Cardiac muscle cell (in vitro differentiated cells and primary cell): ENCODE measurements around the gene PKD1. TPM values are rescaled to one million over a fixed set of nuclear protein-coding genes. Genes with fewer than 3 reads are reported as not detected.
A peak's percentile ranks its signal among the peaks of the same experiment; 100 is the strongest.

Source experiments
- DNase-seq, 2 donors: peaks; one replicate each; pipeline versions ENCODE4 v3.0.0 to v3.0.0-alpha.2; 2010 to 2017; ENCODE audit warnings: low read depth in 1 of 2, low spot score in 1 of 2
- H3K27ac ChIP-seq: fragments of 200-600 bp; sonication (generic); 2 replicates; pipeline ENCODE4 v1.5.1; 2016
- H3K27me3 ChIP-seq: fragments of 200-600 bp; sonication (generic); 2 replicates; pipeline ENCODE4 v1.6.0; 2016; ENCODE audit warnings: control low read depth
- H3K36me3 ChIP-seq: fragments of 200-600 bp; sonication (generic); 2 replicates; pipeline ENCODE4 v1.5.1; 2016; ENCODE audit warnings: control low read depth
- H3K4me1 ChIP-seq: fragments of 200-600 bp; sonication (generic); 2 replicates; pipeline ENCODE4 v1.8.1; 2017; ENCODE audit warnings: low read depth, mild to moderate bottlenecking, mixed run types
- H3K4me3 ChIP-seq: fragments of 200-600 bp; sonication (generic); 2 replicates; pipeline ENCODE4 v1.5.1; 2016; ENCODE audit warnings: mild to moderate bottlenecking
- H3K9me3 ChIP-seq: fragments of 200-600 bp; sonication (generic); 2 replicates; pipeline ENCODE4 v1.5.1; 2017; ENCODE audit warnings: low read depth, mild to moderate bottlenecking, control low read depth
- CTCF ChIP-seq: IDR thresholded peaks from 2 replicates; pipeline ENCODE4 v1.5.1; 2012; ENCODE audit warnings: low read depth, mild to moderate bottlenecking, low read length
- polyA plus RNA-seq: library from polyadenylated mRNA; unstranded; fragments of >200 nt; fragmentation: Nextera tagmentation; extraction: Ambion mirVana; gene quantifications from 2 replicates; pipeline ENCODE4 v1.2.1, GENCODE V29; 2016
- total RNA-seq: library from RNA; depleted of rRNA; stranded (reverse); fragments of >200 nt; gene quantifications from 2 replicates; pipeline ENCODE4 v1.2.3, GENCODE V29; 2016

Gene PKD1
- total and polyA plus RNA-seq, 2 experiments from 2014 or later = 49.9 to 206 TPM

- Histone ChIP-seq H3K36me3 (peaks cover 10% of the 10 kb centered on the region), H3K4me3 (no peak overlapping the region), H3K27me3 (no peaks in the 10 kb centered on the region), H3K4me1 (no peaks in the 10 kb centered on the region), H3K9me3 (no peaks in the 10 kb centered on the region), H3K27ac (no peak overlapping the region)
- peak; percentile 8 for TF ChIP-seq CTCF
- DNase-seq = no peak
These were observed 78.9 kb downstream of the PKD1 start for GRCh38 chr16:2056681-2057407.

DNA sequence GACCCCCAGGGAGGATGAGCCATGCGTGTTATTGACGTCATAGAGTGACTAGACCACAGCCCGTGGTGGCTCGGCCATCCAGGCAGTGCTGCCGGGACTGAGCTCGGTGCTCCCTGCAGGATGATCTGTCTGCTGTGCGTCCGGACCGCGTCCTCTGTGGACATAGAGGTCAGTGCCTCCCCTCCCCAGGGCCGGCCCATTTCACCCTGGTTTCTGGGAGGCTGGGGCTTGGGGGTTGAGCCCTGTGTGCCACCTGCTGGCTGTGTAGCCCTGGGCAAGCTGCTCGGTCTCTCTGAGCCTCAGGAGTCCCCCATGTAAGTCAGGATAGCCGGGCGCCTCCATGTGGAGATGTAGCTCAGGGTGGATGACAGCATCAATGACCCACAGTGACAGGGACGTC, 79.6 kb downstream of the PKD1 start:
- H3K36me3 ChIP-seq = peaks cover 14% of the 10 kb centered on the region
- no peak for TF ChIP-seq CTCF
- no peak for DNase-seq

GRCh38 chr16:2054543-2055245, 81.0 kb downstream of the PKD1 start:
- no peak for TF ChIP-seq CTCF
- no peak overlapping the region for H3K27ac ChIP-seq
- DNase-seq = no peak
- peaks cover 14% of the 10 kb centered on the region for H3K36me3 ChIP-seq
- H3K4me3 ChIP-seq = no peak overlapping the region
- no peaks in the 10 kb centered on the region for H3K9me3 ChIP-seq
- H3K4me1 ChIP-seq = no peaks in the 10 kb centered on the region
- no peaks in the 10 kb centered on the region for H3K27me3 ChIP-seq

More for the DNA sequence above, 79.6 kb downstream of the PKD1 start:
- Histone ChIP-seq H3K27me3 (no peaks in the 10 kb centered on the region), H3K27ac (no peak overlapping the region), H3K4me3 (no peak overlapping the region), H3K9me3 (no peaks in the 10 kb centered on the region), H3K4me1 (no peaks in the 10 kb centered on the region)

DNA sequence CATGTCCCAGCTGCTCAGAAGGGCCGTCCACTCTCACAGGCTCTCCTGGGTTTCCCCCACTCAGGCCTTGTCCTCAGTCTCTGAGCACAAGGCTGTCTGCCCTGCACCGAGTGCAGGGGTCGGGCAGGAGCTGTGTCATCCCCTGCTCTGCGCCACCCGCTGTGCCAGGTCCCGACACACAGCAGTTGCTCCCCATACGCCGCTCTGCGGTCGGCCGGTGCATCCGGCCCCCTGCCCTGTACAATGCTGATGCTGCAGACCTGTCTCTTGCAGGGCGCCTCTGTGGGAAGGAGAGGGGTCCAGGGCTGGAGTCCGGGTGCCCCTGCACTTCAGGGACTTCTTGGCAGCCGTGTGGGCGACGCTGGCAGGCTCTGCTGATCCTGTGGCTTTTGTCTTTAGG, 81.8 kb downstream of the PKD1 start:
- no peak overlapping the region for H3K4me3 ChIP-seq
- H3K36me3 ChIP-seq = peaks cover 14% of the 10 kb centered on the region
- peaks cover 1% of the 10 kb centered on the region for H3K4me1 ChIP-seq
- DNase-seq = no peak
- no peak for TF ChIP-seq CTCF
- no peaks in the 10 kb centered on the region for H3K27me3 ChIP-seq
- no peaks in the 10 kb centered on the region for H3K9me3 ChIP-seq
- no peak overlapping the region for H3K27ac ChIP-seq

DNA sequence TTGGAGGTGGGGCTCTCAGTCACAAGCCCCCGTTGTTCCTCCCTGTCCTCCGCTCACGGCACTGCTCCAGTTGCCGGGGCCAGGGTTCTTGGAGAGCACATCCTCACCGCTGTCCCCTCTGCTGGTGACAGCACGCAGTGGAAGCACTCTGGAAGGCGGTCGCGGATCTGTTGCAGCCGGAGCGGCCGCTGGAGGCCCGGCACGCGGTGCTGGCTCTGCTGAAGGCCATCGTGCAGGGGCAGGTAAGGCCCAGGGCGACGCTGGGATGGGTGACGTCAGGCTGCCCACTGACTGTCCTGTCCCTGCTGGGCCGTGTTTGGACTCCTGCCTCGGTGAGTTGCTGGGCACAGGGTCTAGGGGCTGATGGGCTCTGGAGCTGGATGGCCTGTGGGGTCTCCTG, 82.5 kb downstream of the PKD1 start:
- no peaks in the 10 kb centered on the region for H3K27me3 ChIP-seq
- DNase-seq = no peak
- H3K27ac ChIP-seq = no peak overlapping the region
- TF ChIP-seq CTCF = no peak
- H3K4me3 ChIP-seq = no peak overlapping the region
- no peaks in the 10 kb centered on the region for H3K9me3 ChIP-seq
- H3K36me3 ChIP-seq = peaks cover 14% of the 10 kb centered on the region
- H3K4me1 ChIP-seq = peaks cover 6% of the 10 kb centered on the region
